Umbilical cord (tissue), 2 donors: ENCODE results near the gene TAS2R31. TPM values are rescaled to one million over a fixed set of nuclear protein-coding genes. Genes with fewer than 3 reads are reported as not detected.

Source experiments
- DNase-seq: peaks from one replicate; pipeline ENCODE4 v3.0.0-alpha.2; 2015; ENCODE audit warnings: low spot score
- total RNA-seq: library from RNA; depleted of rRNA; stranded (reverse); fragments of >200 nt; gene quantifications from one replicate; pipeline ENCODE4 v1.2.3, GENCODE V29; 2014; ENCODE audit warnings: low replicate concordance; ENCODE audit not compliant: insufficient read depth

TAS2R31 gene
- total RNA-seq, 1 donor from 2014 or later: 32.5 TPM

GRCh38 chr12:11007608-11008007 lies 23.6 kb downstream of the TAS2R31 start:
- DNase-seq: no peak

GRCh38 chr12:10998204-10998603 lies 33.0 kb downstream of the TAS2R31 start, which contains the start of gene TAS2R20:
TAS2R20 (minus strand) TSS chr12:10998304; CDS start chr12:10997875, 429 bp downstream.
- no peak for DNase-seq

- no peak for DNase-seq
Measured at GRCh38 chr12:10994307-10994706, 36.9 kb downstream of the TAS2R31 start.

- no peak for DNase-seq
Measured at GRCh38 chr12:10989107-10989506, 42.1 kb downstream of the TAS2R31 start.

GRCh38 chr12:10986812-10987211 lies 44.4 kb downstream of the TAS2R31 start, which contains the start of gene TAS2R50:
TAS2R50 (minus strand) TSS chr12:10986912; CDS start chr12:10986860, 52 bp downstream.
- no peak for DNase-seq

GRCh38 chr12:10982244-10982643 lies 49.0 kb downstream of the TAS2R31 start:
- no peak for DNase-seq

Other genes with a start within 250 kb of the TAS2R31 start
- 2.9 TPM for gene TAS2R7, start 228.8 kb downstream of the TAS2R31 start, total RNA-seq
- 1.7 TPM for gene TAS2R8, start 224.1 kb downstream of the TAS2R31 start, total RNA-seq
- gene TAS2R9, start 221.2 kb downstream of the TAS2R31 start, total RNA-seq: 1.7 TPM
- gene TAS2R10, start 205.0 kb downstream of the TAS2R31 start, total RNA-seq: 2.6 TPM
- gene PRR4, start 181.9 kb downstream of the TAS2R31 start, total RNA-seq: 3.9 TPM
- gene PRH1, start 147.2 kb downstream of the TAS2R31 start, total RNA-seq: 9.6 TPM
- 5.3 TPM for gene TAS2R13, start 121.8 kb downstream of the TAS2R31 start, total RNA-seq
- 1.4 TPM for gene PRH2, start 102.2 kb downstream of the TAS2R31 start, total RNA-seq
- 21.4 TPM for gene TAS2R14, start 92.1 kb downstream of the TAS2R31 start, total RNA-seq
- 5.8 TPM for gene TAS2R50, start 44.5 kb downstream of the TAS2R31 start, total RNA-seq
- gene TAS2R20, start 33.1 kb downstream of the TAS2R31 start, total RNA-seq: 8.2 TPM
- gene TAS2R19, start 8.8 kb downstream of the TAS2R31 start, total RNA-seq: 21.9 TPM
- gene TAS2R46, start 30.9 kb upstream of the TAS2R31 start, total RNA-seq: 17.3 TPM
- gene TAS2R43, start 60.9 kb upstream of the TAS2R31 start, total RNA-seq: 1.4 TPM
- gene TAS2R30, start 103.2 kb upstream of the TAS2R31 start, total RNA-seq: 22.4 TPM
- 12.5 TPM for gene SMIM10L1, start 139.8 kb upstream of the TAS2R31 start, total RNA-seq
- 2.4 TPM for gene TAS2R42, start 155.5 kb upstream of the TAS2R31 start, total RNA-seq
- gene PRB3, start 238.3 kb upstream of the TAS2R31 start, total RNA-seq: not detected